ENCODE results near the gene GDF2.

- TF ChIP-seq CTCF (IDR thresholded peaks at IDR 0.05) (no peak), POLR2A (IDR thresholded peaks at IDR 0.05) (no peak)
Measured at GRCh38 chr10:47276576-47277351, 45.5 kb upstream of the GDF2 start.

Measured in esophagus squamous epithelium (tissue), 4 donors.